ENCODE data around the gene PARD6B.
"Not testable (repeated sequence)": the region's sequence is repeated elsewhere in the genome, so short reads cannot be mapped to it uniquely, and the experiment has no call there.

PARD6B gene

GRCh38 chr20:50776122-50776817, 44.9 kb downstream of the PARD6B start:
- DNase-seq (ENCODE audit: low spot score): no peak

GRCh38 chr20:50777373-50777772, 46.0 kb downstream of the PARD6B start:
- DNase-seq (ENCODE audit: low spot score): no peak

GRCh38 chr20:50778994-50779393, 47.6 kb downstream of the PARD6B start:
- not testable (repeated sequence) for DNase-seq (ENCODE audit: low spot score)

GRCh38 chr20:50783390-50783789, 52.0 kb downstream of the PARD6B start:
- DNase-seq (ENCODE audit: low spot score): no peak

- DNase-seq (ENCODE audit: low spot score): no peak
Observed at GRCh38 chr20:50783903-50784302, 52.5 kb downstream of the PARD6B start.

- DNase-seq (ENCODE audit: low spot score): no peak
Observed at GRCh38 chr20:50784464-50784863, 53.1 kb downstream of the PARD6B start.

- no peak for DNase-seq (ENCODE audit: low spot score)
Observed at GRCh38 chr20:50786703-50787102, 55.3 kb downstream of the PARD6B start.

GRCh38 chr20:50787181-50787580, 55.8 kb downstream of the PARD6B start:
- DNase-seq (ENCODE audit: low spot score): no peak

GRCh38 chr20:50788045-50788991, 56.9 kb downstream of the PARD6B start:
- peak; percentile 72 for DNase-seq (ENCODE audit: low spot score)

- DNase-seq (ENCODE audit: low spot score): no peak
Observed at GRCh38 chr20:50789968-50790650, 58.7 kb downstream of the PARD6B start.

GRCh38 chr20:50790651-50791277, 59.4 kb downstream of the PARD6B start:
- peak; percentile 95 for DNase-seq (ENCODE audit: low spot score)

GRCh38 chr20:50792708-50793574, 61.6 kb downstream of the PARD6B start:
- DNase-seq (ENCODE audit: low spot score): no peak

- DNase-seq (ENCODE audit: low spot score): peak; percentile 31
Observed at GRCh38 chr20:50793575-50794016, 62.2 kb downstream of the PARD6B start.

- DNase-seq (ENCODE audit: low spot score): no peak
Observed at GRCh38 chr20:50794181-50794845, 62.9 kb downstream of the PARD6B start.

- DNase-seq (ENCODE audit: low spot score): peak; percentile 88
Observed at GRCh38 chr20:50794846-50795634, 63.7 kb downstream of the PARD6B start, which contains the start of gene BCAS4. TSS of gene BCAS4 (plus strand) at chr20:50795061. CDS start at chr20:50795084, 23 bp downstream.

GRCh38 chr20:50797142-50797541, 65.8 kb downstream of the PARD6B start:
- DNase-seq (ENCODE audit: low spot score): no peak

GRCh38 chr20:50798650-50799049, 67.3 kb downstream of the PARD6B start:
- DNase-seq (ENCODE audit: low spot score): peak; percentile 83

- DNase-seq (ENCODE audit: low spot score): peak; percentile 29
Observed at GRCh38 chr20:50799176-50799889, 68.0 kb downstream of the PARD6B start.
